GM19099 (cell line): ENCODE data around the gene TLE2.

Experiments
- POLR2A ChIP-seq: IDR thresholded peaks from 3 replicates; pipeline ENCODE4 v1.6.1; 2011; ENCODE audit warnings: low read depth; ENCODE audit not compliant: insufficient read length; ENCODE audit errors: extremely low read depth

The TLE2 gene

DNA sequence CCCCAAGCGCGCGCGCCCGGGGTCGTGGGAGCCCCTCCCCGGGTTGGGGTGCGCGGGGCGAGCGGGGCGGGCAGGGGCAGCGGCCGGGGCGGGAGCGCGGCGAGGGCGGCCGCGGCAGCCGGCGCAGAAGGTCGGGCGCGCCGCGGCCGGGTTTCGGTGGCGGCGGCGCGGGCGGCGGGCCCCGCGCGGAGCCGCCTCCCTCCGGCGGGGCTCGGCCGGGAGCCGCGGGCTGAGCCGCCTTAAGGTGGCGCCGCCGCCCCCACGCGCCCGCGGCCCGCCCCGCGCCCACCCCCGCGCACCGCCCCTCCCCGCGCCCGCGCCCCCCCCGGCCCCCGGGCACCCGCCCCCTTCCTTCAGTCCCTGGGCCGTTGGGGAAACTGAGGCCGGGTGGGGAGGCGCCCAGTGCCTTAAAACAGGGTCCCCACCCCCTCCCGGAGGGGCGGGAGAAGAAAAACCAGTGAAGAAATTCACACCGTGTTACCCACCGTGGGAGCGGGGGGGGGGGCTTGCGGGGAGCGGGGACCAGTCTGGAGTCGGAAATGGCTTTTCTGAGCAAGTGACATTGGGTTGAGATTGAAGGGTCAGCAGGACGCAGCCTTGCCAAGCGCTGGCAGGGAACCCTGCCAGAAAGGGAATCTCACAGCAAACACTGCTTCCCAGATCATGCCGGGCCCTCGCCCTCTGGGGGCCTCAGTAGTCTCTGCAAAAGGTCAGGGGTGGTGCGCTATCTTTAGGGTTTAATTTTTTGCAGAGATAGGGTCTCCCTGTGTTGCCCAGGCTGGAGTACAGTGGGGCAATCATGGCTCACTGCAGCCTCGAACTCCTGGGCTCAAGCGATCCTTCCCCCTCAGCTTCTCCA lies at the start of gene TLE2:
TSS of gene TLE2 (minus strand) at position 216 of the 859 bp plus-strand sequence. CDS start 376 bp downstream, outside the sequence.
- TF ChIP-seq POLR2A, result no peak

DNA sequence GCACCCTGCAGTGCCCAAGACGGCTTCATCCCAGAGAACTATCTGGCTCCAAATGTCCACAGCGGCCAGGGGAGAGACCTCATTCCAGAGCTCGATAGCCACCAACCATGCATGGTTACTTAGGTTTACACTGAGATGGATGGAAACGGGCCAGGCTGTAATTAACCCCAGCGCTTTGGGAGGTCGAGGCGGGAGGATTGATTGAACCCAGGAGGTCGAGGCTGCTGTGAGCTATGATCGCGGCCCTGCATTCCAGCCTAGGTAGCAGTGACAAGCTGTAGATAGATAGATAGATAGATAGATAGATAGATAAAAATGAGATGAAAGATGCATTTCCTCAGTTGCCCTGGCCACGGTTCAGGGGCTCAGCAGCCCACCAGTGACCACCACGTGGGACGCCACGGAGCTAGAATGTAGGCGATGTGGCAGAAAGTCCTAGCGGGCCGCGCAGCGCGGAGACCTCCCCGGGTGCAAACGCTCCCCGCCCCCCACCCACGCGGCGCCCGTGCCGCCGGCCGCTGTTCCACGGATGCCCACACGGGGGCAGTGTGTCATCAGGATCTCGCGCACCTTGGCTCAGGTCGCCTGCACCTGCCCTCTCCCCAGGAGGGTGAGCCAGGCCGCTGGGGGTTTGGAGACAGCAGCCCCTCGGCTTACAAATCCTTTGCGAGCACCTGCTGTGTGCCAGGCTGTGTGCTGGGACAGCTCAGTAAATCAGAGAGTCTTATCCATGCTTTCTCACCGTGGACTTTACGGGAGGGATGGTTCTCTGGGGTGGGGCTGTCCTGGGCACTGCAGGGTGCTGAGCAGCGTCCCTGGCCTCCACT lies 46.7 kb upstream of the TLE2 start:
- TF ChIP-seq POLR2A, result no peak

DNA sequence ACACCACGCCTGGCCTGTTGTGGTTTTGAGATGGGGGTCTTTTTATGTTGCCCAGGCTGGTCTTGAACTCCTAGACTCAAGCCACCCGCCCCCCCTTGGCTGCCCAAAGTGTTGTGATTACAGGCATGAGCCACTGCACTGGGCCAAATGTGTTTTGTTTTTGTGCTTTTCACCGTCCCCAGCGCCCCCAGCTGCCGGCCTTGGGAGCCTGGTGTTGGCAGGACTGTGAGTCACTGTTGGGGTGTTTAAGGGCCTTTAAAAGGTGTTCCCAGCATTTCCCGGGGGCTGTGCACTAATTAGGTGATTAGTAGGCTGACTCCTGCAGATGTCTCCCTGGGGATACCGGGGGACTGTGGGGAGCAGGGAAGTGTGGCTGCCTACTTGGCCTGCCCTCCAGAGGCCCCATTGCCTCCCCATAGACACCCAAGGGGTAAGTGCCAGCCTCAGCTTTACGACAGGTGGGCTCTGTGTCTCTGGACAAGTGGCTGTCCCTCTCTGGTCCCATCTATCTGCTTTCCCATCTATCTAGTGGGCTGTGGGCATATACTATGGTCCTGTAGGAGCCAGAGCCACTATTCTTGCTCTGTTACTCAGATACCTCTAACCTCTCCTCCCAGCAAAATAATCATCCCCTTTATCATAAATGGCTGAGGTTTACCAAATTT lies 45.0 kb upstream of the TLE2 start:
- TF ChIP-seq POLR2A, result no peak

DNA sequence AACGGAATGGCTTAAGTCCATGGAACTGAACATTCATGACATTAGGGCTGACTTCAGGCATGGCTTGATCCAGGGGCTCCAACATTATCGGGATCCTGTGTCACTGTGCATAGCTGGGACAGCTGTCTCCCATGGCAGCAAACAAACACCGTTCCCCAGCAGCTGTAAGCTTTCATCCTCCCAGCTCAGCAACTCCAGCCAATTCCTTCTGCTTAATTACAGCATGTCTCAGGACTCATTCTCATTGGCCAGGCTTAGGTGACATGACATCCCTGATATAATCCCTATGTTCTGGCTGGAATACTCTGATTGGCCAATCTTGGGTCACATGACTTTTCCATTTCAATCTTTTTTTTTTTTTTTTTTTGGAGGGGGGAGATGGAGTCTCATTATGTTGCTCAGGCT lies 44.1 kb upstream of the TLE2 start:
- TF ChIP-seq POLR2A, result no peak

DNA sequence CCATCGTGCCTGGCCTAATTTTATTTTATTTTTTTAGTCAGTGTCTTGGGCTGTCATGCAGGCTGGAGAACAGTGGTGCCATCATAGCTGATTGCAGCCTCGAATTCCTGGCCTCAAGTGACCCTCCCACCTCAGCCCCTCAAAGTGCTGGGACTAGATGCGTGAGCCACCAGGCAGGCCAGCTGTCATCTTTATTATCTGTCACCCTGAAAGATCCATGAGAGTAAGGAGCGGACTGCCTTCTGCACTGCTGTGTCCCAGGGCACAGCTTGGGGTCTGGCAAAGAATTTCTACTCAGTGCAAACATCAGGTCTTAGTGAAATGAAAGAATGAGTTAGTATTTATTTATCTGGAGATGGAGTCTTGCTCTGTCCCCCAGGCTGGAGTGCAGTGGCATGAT lies 42.7 kb upstream of the TLE2 start:
- no peak for TF ChIP-seq POLR2A

DNA sequence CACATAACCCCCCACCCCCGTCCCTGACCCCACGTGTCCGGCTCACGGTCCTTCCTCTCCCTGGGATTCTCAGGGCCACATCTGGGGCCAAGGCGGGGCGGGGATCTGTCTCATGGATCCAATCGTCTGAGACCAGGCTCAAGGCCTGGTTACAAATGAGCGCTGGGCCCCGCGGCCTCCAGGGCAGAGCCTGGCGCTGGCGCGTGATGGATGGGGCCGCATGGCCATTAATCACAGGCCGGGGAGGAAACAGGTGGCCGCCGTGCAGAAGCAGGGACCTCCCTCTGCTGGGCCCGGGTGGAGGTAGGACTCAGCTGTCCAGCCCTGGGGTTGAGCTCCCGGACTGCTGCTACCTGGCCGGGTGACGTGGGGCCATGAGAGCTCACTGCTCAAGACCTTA lies 39.0 kb upstream of the TLE2 start:
- no peak for TF ChIP-seq POLR2A

DNA sequence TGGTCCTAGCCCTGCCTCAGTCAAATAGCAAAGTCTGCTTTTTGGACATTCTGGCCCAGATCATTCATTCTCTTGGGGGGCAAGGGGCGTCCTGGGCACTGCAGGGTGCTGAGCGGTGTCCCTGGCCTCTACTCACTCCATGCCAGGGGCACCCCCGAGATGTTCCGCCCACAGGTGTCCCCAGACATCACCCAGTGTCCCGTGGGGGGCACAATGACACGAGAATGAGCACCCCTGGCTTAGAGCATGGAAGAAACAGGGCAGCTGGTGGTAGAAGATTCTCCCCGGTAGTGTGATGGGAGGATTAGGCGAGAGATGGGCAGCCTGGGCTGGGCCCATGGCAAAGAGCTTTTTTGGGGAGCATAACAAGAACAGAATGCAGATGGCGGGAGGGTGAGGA lies 38.5 kb upstream of the TLE2 start:
- TF ChIP-seq POLR2A, result no peak

DNA sequence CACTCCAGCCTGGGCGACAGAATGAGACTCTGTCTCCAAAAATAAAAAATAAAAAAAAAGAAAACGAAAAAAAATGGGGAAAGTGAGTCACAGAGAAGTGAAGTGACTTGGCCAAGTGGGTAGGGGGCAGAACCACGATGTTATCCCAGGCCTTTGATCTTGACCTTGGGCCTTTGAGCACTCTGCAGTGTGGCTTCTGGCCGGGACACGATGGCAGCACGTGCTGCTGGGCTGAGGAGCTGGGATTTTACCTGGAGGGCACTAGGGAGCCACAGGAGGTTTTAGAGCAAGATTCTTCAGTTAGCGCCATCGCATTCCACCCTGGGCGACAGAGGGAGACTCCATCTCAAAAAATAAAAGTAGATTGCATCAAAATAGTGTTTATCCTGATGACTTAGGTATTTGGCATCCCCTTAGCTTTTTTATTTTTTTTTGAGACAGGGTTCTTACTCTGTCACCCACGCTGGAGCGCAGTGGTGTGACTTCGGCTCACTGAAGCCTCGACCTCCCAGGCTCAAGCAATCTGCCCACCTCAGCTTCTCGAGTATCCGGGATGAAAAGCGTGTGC lies 37.5 kb upstream of the TLE2 start:
- no peak for TF ChIP-seq POLR2A

DNA sequence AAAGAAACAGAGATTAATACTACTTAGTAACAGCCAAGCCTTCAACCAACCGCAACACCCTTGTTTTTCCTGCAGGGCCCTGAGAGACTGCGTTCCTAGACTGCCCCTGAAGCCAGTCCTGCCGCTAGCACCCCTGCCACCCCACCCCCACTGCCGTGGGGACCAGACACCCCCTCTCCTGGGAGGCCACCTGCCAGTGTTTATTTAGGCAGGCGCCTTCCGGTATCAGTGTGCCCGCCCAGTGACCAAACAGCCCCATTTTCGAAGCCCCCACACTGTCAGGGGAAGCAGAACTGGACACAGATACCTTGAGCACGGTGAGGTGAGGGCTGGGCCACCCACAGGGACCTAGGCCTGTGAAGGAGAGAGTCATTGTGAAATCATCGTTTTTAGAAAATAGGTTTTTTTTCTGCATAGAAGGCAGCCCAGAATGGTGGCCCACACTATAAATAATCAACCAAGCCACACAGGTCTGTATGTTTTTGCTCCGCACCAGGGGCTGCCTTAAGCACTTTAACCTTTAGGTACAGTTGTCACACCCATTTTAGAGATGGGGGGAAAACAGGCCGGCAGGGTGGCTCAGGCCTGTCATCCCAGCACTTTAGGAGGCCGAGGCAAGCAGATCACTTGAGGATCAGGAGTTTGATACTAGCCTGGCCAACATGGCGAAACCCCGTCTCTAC lies 36.7 kb upstream of the TLE2 start:
- TF ChIP-seq POLR2A, result peak; percentile 60

DNA sequence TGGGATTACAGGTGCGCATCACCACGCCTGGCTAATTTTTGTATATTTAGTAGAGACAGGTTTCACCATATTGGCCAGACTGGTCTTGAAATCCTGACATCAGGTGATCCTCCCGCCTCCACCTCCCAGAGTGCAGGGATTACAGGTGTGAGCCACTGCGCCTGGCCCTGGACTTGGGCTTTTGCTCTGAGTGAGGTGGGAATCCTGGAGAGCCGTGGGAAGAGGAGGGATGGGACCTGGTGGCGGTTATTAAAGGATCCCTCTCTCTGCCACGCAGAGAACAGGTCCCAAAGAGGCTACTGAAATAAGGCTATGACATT lies 34.9 kb upstream of the TLE2 start:
- no peak for TF ChIP-seq POLR2A

DNA sequence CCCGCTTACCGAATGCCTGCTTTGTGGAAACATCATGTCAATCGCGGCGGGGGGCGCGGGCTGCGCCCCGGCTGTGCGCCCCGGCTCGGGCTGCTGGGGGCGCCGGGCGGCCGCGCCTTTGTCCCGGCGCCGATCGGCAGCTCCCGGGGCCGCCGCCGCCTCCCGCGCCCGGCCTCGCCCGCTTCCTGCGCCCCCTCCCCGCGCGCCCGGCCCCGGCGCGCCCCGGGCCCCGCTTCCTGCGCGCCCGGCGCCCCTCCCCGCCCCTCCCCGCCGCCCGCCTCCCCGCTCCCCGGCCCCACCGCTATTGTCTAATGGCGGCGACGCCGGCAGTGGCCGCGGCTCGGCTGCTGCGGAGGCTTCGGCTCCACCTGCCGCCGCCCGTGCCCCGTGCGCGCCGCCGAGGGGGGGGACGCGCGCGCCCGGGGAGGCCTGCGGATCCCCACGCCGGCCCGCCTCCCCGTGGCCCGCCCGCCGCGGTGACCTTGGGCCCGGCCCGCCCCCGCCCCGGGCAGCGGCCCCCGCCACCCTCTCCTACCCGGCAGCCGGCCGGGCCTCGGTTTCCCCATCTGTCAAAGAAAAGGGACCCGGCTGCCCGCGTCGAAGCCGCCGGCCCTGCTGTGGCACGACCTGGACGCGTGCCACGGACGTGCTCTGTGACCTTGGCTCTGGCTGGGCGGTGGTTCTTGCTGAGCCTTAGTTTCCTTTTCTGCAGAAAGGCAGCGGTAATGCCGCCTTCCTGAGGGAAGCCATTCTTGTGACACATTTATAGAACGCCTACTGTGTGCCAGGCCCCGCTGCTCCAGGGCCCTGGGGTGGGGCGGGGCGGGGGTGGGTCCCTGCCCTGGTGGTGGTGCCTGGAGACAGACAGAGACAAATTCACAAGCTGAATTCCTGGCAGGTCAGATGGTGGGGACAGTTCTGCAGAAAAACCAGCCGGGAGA lies 33.4 kb upstream of the TLE2 start, which contains the start of gene TLE5:
TSS of gene TLE5 (minus strand) at position 331 of the 941 bp plus-strand sequence. CDS start at position 36, 295 bp downstream.
- peak; percentile 68 for TF ChIP-seq POLR2A

DNA sequence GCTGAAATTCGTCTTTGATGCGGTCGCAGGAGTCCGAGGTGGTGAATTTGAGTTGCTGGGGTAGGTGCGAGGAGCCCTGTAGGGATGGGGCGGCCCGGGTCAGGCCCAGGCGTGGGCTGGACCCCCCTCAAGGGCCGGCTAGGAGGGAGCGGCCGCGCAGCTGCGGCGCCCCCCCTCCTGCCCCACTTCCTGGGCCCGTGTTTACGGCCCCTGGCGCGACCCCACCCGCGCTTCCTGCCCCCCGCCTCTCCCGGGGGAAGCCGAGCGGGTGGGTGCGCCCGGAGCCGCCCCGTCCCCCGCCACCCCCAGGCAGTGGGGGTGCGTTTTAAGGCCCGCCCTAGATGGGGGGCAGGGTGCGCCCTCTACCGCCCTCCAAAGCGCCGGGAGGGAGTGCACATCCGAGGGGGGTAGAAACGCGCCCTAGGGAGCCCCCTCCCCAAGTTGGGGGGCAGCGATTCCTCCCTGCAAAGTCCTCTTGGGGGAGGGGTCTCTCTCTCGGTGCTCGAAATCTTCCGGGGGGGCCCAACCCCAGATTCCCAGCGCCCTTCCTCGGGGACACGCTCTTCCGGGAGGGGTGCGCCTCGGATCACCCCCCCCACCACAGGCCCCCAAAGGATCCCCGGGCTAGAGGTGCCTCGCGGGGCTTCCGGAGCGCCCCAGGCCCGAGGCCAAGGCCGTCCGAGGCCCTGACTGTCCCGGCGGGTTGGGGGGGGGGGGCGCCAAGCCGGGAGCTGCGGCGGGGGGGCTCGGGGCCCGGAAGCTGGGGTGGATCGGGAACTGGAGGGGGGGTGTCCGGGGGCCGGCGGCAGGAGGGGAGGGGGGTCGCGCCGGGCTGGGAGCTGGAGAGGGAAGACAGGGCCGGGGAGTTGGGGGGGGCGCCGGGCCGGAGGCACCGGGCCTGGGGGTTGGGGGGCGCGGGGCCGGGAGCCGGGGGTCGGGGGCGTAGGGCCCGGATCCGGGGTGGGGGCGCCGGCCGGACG lies 32.4 kb upstream of the TLE2 start:
- TF ChIP-seq POLR2A, result no peak

DNA sequence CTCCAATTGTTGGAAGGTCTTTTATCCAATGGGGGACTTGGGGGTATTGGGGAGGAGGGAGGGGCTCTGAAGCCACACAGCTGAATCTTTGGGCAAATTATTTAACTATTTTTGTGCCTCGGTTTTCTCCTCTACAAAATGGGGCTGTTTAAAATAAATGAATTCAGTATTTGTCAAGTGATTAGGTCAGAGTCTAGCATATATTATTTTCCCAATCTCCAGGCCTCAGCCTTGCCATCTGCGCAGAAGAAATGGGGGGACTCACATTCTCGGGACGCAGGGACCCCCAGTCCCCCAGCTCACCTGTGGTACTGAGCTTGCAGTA lies 31.7 kb upstream of the TLE2 start:
- no peak for TF ChIP-seq POLR2A

DNA sequence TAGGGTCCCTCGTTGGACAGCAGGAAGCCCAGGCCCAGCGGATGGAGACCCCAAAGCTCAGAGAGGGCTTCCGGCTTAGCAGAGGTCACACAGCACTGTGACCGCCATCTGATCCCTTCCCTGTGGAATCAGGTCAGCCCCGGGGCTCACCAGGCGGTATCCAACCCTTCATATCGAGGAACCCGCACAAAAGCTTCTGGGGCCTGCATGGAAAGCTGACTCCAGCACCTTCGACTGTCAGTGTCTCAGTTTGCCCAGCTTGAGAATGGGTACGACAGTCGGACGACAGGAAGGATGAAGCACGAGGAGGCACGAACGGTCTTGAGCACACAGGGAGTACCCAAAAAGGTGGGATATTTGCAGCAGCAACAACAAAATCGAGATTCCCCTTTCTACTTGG lies 30.6 kb upstream of the TLE2 start:
- no peak for TF ChIP-seq POLR2A
